ENCODE data around the gene CTBP1.

Gene CTBP1

GRCh38 chr4:1247864-1248244, 1.1 kb downstream of the CTBP1 start:
- DNase-seq (ENCODE audit: insufficient read length) (no peak), FAIRE-seq (no peak)
- TF ChIP-seq POLR2AphosphoS5 (IDR thresholded peaks at IDR 0.05; ENCODE audit: low read depth, low read length) (no peak), POLR2A (IDR thresholded peaks at IDR 0.05; ENCODE audit: low read depth, low read length) (no peak), TAF1 (IDR thresholded peaks at IDR 0.05; ENCODE audit: borderline replicate concordance, low read depth, low read length) (no peak)

DNA sequence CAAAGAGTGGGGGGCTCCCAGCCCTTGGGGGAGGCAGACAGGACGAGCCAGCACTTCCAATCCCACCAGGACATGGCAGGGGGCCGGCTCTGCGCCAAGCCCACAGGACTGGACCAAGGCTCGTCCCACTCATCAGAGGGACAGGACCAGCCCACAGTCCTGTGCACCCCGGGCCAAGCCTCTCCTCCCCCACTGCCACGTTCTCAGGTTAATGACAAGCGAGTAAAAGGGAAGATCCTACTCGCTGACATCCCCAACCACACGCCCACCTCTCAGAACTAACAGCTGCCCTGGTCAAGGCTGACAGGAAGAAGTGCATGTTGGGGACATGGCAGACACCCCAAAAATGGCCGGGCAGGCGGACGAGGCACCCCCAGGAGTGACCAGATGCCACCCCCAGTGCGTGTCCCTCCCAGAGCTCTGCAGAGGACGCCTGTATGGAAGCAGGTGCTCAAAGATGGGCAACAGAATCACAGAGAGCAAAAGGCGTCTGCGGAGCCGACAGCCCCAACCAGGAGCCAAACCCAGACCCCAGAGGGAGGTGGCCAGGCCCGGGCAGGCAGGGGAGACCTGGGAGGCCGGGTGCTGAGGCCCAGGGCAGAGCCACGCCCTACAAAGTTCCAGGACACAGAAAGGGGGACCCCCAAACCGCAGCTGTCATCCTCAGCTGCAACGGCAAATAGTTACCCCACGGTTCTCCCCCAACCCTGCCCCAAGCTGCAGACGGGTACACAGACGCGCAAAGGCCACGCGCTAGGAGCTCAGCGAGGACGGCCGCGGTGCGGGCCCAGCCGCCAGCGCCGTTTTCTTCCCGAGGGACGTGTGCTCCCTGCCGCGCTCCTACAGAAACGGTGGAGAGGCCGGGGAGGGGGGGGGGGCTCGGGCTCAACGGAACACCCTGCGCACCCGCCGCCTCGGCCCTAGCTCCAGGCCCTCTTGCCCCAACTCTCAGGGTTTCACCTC, 1.7 kb downstream of the CTBP1 start:
- 0 out of 2 replicates have a peak, but pooled peaks have one; percentile 2 for TF ChIP-seq POLR2AphosphoS5 (IDR thresholded peaks at IDR 0.05; ENCODE audit: low read depth, low read length)
- TF ChIP-seq TAF1 (IDR thresholded peaks at IDR 0.05; ENCODE audit: borderline replicate concordance, low read depth, low read length) = no peak
- no peak; the same call in 1 of the 2 replicates for TF ChIP-seq POLR2A (IDR thresholded peaks at IDR 0.05; ENCODE audit: low read depth, low read length)
- DNase-seq (ENCODE audit: insufficient read length) (peak; percentile 50), FAIRE-seq (peak; percentile 81)

GRCh38 chr4:1246111-1246881, 2.6 kb downstream of the CTBP1 start:
- peak; percentile 84 for FAIRE-seq
- DNase-seq (ENCODE audit: insufficient read length) = peak; percentile 39
- TF ChIP-seq POLR2A (IDR thresholded peaks at IDR 0.05; ENCODE audit: low read depth, low read length) (no peak), TAF1 (IDR thresholded peaks at IDR 0.05; ENCODE audit: borderline replicate concordance, low read depth, low read length) (no peak), POLR2AphosphoS5 (IDR thresholded peaks at IDR 0.05; ENCODE audit: low read depth, low read length) (no peak)

DNA sequence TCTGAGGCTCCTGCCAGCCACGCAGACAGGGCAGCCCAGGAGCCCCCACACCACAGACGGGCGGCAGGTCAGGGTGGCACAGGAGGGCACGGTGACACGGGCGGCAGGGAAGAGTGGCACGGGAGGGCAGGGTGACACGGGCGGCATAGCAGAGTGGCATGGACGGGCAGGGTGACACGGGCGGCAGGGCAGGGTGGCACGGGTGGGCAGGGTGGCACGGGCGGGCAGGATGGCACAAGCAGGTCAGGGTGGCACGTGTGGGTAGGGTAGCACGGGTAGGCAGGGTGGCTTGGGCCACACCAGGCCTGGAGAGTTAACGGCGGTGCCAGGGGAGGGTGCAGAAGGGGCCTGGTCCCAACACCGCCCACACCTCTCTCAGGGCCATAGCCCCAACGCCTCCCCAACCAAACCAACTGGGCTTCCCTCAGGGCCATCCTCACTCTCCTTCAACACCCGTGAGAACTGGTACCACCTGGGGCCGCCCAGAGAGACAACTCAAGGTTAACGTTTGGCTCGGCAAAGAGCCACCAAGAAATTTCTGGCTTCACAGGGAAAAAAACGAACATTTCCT, 3.4 kb downstream of the CTBP1 start:
- no peak for FAIRE-seq
- TF ChIP-seq TAF1 (IDR thresholded peaks at IDR 0.05; ENCODE audit: borderline replicate concordance, low read depth, low read length) = no peak
- no peak for TF ChIP-seq POLR2AphosphoS5 (IDR thresholded peaks at IDR 0.05; ENCODE audit: low read depth, low read length)
- no peak for TF ChIP-seq POLR2A (IDR thresholded peaks at IDR 0.05; ENCODE audit: low read depth, low read length)
- DNase-seq (ENCODE audit: insufficient read length) = no peak

GRCh38 chr4:1244978-1245471, 3.9 kb downstream of the CTBP1 start:
- DNase-seq (ENCODE audit: insufficient read length) (no peak), FAIRE-seq (no peak)

DNA sequence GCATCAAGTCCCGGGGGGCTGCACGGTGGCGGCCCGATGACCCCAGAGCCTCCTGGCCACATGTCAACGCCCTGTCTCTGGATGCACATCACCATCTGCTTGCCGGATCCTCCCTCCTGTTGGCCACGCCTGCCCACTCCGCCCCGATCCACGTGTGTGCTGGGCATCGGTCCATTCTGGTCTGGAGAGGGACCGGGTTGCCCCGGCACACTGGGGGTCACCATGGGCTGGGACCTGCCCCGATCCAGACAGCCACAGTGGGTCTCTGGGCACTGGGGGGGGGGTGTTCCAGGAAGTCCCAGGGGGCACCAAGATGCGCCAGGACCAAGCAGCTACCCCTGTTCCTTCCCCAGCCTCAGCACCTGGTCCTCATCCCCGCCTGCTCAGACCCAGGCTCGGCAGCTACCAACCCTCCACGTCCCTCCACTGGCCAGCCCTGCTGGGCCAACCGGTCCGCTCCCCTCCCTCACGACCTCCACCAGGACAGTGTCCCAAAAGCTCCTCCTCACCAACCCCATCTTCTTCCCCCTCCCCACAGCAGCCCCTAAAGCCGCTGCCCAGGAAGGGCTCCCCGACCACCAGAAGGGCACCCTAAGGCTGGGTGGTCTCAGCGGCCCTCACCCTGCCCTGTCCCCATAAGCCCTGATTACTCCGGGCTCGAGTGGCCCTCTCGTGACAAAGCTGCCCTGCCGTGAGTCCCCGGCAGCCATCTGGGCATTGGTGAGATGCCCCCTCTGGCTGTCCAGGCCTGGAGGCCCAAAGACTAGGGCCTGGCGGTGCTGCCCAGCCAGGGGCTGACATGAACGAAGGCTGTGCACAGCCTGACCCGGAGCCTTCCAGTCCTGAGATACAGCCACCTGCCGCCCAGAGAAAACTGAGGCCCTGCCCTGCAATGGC, 4.6 kb downstream of the CTBP1 start:
- no peak for FAIRE-seq
- no peak for TF ChIP-seq POLR2AphosphoS5 (IDR thresholded peaks at IDR 0.05; ENCODE audit: low read depth, low read length)
- no peak for TF ChIP-seq TAF1 (IDR thresholded peaks at IDR 0.05; ENCODE audit: borderline replicate concordance, low read depth, low read length)
- no peak for TF ChIP-seq POLR2A (IDR thresholded peaks at IDR 0.05; ENCODE audit: low read depth, low read length)
- no peak for DNase-seq (ENCODE audit: insufficient read length)

More at GRCh38 chr4:1244978-1245471, 3.9 kb downstream of the CTBP1 start:
- no peak for TF ChIP-seq POLR2AphosphoS5 (IDR thresholded peaks at IDR 0.05; ENCODE audit: low read depth, low read length)
- no peak; the same call in 1 of the 2 replicates for TF ChIP-seq POLR2A (IDR thresholded peaks at IDR 0.05; ENCODE audit: low read depth, low read length)
- TF ChIP-seq TAF1 (IDR thresholded peaks at IDR 0.05; ENCODE audit: borderline replicate concordance, low read depth, low read length) = no peak

DNA sequence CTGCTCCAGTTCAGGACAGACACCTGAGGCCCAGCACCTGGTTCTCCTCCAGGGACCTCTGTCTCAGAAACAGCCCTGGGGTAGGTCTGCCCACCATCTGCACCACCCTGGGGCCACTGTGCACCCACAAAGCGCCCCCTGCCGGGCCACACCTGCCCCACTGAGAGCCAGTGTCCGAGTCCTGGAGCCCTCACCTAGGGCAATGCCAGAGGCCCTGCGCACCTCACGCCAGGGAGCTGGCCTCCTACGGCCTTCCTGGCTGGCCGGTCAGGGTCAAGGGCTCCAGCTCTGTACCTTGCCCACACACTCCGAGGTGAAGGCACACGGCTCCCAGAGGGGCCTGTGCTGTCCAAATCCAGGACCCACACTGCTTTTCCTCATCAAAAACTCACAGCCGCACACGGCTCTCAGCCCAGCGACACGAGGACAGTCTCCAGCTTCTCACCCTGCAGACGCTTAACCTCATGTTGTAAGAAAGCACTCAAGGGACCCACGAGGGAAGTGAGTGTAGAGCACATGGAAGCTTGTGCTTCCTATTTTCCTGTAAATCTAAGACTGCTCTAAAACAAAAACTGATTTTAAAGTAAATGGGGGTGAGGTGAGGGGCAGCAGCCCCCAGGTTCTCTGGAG, 5.4 kb downstream of the CTBP1 start:
- DNase-seq (ENCODE audit: insufficient read length) = peak; percentile 32
- no peak for TF ChIP-seq POLR2A (IDR thresholded peaks at IDR 0.05; ENCODE audit: low read depth, low read length)
- no peak for TF ChIP-seq POLR2AphosphoS5 (IDR thresholded peaks at IDR 0.05; ENCODE audit: low read depth, low read length)
- no peak for TF ChIP-seq TAF1 (IDR thresholded peaks at IDR 0.05; ENCODE audit: borderline replicate concordance, low read depth, low read length)
- no peak for FAIRE-seq

DNA sequence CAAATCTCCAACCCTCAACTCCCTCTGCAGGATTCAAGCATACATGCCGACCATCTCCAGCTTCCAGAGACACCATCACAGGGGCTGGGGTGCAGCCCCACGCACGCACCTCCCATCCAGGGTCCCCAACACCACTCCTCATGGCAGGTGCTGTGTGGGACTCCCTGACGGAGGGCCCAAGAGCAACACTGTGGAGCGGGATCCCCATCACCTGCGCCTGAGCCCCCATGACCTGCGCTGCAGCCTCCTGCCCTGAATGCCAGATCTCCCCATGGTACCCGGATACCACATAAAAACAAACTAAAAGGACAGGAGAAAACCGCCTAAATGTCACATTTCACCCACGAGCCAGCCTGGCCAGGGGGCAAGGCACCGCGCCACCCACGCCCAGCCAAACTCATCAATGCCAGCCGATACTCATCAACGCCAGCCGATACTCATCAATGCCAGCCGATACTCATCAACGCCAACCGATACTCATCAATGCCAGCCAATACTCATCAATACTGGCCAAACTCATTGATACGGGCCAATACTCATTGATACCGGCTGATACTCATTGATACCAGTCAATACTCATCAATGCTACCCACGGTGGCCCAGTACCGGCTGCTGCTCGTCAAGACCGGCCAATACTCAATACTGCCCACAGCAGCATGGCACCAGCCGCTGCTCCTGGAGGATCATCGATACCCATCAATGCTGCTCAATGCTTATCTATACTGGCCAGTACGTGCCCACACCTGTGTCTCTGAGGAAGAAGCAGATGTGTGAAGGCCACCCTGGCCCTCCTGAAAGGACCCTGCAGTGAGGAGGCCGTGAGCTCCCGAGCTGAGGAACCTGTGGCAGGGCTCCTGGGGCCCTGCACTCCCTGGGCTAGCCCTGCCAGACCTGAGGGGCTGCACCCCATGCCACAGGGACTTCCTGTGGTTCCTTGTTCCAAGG, 6.2 kb downstream of the CTBP1 start:
- FAIRE-seq (no peak), DNase-seq (ENCODE audit: insufficient read length) (no peak)
- TF ChIP-seq TAF1 (IDR thresholded peaks at IDR 0.05; ENCODE audit: borderline replicate concordance, low read depth, low read length) (no peak), POLR2A (IDR thresholded peaks at IDR 0.05; ENCODE audit: low read depth, low read length) (no peak), POLR2AphosphoS5 (IDR thresholded peaks at IDR 0.05; ENCODE audit: low read depth, low read length) (no peak)

GRCh38 chr4:1241936-1242505, 6.9 kb downstream of the CTBP1 start:
- no peak for TF ChIP-seq POLR2AphosphoS5 (IDR thresholded peaks at IDR 0.05; ENCODE audit: low read depth, low read length)
- TF ChIP-seq POLR2A (IDR thresholded peaks at IDR 0.05; ENCODE audit: low read depth, low read length) = no peak
- TF ChIP-seq TAF1 (IDR thresholded peaks at IDR 0.05; ENCODE audit: borderline replicate concordance, low read depth, low read length) = no peak
- FAIRE-seq (no peak), DNase-seq (ENCODE audit: insufficient read length) (no peak)

Data from GM12892 (cell line).